ENCODE measurements around the gene ARSB. TPM values are rescaled to one million over a fixed set of nuclear protein-coding genes. Genes with fewer than 3 reads are reported as not detected.

The ARSB gene
- total RNA-seq, 4 donors from 2014 or later: 1.2 to 8.8 (median 7.1) TPM

DNA sequence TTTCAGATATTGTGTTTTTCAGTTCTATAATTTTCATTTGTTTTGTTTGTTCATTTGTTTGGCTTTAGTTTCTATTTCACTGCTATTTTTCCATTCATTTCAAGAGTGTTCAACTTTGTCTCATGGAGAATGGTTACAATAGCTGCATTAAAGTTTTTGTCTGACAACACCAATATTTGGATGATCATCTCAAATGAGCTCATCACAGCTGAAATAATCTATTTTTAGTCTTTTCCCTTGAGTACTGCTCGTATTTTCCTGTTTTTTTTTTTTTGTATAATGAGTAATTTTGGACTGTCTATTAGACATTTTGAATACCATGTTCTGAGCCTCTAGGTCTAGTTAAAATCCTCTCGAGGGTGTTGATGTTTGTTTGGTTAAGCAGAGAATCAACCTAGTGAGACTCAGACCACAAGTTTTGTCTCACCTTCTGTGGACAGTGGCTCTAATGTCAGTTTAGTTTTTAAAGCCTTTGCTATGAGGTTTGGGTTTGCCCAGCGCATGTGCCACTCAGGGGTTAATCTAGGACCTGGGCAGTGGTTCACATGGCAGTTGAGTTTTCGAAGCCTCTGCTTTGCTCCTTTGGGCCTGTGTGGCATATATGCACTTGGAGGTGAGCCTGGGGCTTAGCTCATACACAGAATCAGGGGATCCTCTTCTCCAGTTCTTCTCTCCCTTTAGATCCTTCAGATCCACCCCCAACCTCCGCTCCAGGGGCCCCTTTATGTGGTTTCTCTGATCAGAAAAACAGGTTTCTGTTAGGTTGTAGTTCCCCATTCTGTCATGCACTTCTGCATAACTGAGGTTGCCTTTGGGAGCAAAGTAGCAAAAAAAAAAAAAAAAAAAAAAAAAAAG is 79.8 kb downstream of the ARSB start:
- DNase-seq: no peak
- intact Hi-C loops (cut with DNase I): no loop called here
- Histone ChIP-seq H3K36me3 (no peaks in the 10 kb centered on the region), H3K4me3 (no peak overlapping the region), H3K9me3 (no peaks in the 10 kb centered on the region), H3K27me3 (no peaks in the 10 kb centered on the region), H3K4me1 (peaks cover 0 to 26% (median 5%) of the 10 kb centered on the region in 3 donors), H3K27ac (no peak overlapping the region)
- no peak for TF ChIP-seq POLR2A (IDR thresholded peaks at IDR 0.05)
- TF ChIP-seq, protein P1, sequence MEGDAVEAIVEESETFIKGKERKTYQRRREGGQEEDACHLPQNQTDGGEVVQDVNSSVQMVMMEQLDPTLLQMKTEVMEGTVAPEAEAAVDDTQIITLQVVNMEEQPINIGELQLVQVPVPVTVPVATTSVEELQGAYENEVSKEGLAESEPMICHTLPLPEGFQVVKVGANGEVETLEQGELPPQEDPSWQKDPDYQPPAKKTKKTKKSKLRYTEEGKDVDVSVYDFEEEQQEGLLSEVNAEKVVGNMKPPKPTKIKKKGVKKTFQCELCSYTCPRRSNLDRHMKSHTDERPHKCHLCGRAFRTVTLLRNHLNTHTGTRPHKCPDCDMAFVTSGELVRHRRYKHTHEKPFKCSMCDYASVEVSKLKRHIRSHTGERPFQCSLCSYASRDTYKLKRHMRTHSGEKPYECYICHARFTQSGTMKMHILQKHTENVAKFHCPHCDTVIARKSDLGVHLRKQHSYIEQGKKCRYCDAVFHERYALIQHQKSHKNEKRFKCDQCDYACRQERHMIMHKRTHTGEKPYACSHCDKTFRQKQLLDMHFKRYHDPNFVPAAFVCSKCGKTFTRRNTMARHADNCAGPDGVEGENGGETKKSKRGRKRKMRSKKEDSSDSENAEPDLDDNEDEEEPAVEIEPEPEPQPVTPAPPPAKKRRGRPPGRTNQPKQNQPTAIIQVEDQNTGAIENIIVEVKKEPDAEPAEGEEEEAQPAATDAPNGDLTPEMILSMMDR (IDR thresholded peaks at IDR 0.05): no peak
- WGBS, 2 donors: 69% methylated on average over 5 of the region's 5 CpGs

DNA sequence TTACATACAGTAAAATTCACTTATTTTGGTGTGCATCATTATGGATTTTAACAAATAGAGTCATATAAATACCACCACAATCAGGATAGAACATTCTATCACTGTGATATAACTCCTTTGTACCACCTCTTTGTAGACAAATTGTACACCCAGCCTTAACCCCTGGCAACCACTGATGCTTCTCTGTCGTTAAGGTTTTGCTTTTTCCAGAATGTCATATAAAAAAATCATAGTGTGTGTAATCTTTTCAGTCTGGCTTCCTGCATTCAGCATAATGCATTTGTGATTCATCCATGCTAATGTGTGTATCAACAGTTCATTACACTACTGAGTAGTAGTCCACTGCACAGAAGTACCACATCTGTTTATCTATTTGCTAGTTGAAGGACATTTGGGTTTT is 81.2 kb downstream of the ARSB start:
- DNase-seq: no peak
- no peaks in the 10 kb centered on the region for H3K27me3 ChIP-seq
- no peaks in the 10 kb centered on the region for H3K36me3 ChIP-seq
- H3K27ac ChIP-seq: no peak overlapping the region
- TF ChIP-seq, protein P1 (IDR thresholded peaks at IDR 0.05): no peak
- no peak for TF ChIP-seq POLR2A (IDR thresholded peaks at IDR 0.05)
- 41 to 43% methylated on average over 1 of the region's 1 CpG for WGBS, 2 donors
- intact Hi-C loops (cut with DNase I): no loop called here
- no peak overlapping the region for H3K4me3 ChIP-seq
- H3K9me3 ChIP-seq: peaks cover 0 to 6% (median 0%) of the 10 kb centered on the region in 3 donors
- H3K4me1 ChIP-seq: peaks cover 0 to 21% (median 5%) of the 10 kb centered on the region in 3 donors

DNA sequence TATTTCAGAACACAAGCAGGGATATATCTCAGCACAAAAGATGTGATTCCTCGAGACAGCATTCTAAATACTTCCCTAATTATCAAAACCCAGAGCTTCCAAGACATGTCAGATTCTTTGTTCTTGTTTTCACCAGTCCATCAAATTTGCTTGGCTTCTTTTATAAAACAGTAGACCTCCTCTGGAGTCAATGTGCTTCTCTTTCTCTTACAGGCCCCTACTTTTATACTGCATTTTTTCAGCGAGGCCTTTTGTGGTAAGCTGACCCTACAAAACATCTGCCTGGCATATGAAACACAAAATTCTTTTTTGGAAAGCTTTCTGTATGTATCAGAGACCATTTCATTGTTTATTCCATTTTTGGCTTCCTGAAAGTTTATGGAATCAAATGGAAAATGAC is 81.8 kb downstream of the ARSB start:
- no peak for DNase-seq
- peaks cover 0 to 16% (median 5%) of the 10 kb centered on the region in 3 donors for H3K4me1 ChIP-seq

DNA sequence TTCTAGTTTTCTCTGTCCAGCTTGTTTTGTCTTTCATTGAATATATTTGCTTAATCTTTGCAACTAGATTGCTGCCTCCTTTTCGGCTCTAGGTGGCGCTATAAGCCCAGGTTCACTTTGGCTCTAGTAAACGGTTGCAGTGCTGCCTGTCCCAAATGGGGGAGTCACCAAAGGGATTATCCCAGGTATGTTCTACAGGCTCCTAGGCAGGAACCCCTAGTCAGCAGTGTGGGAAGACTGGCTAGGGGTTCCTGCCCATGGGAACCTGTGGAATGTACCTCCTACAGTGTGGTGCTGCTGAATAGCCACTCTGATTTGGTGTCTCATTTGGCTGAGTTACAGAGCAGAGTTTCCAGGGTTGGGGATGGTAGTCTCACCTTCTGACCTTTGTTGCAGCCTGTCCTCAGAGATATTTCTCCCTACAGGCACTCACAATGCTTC is 85.2 kb downstream of the ARSB start:
- H3K9me3 ChIP-seq: peaks cover 0 to 9% (median 0%) of the 10 kb centered on the region in 3 donors
- H3K27ac ChIP-seq: no peak overlapping the region
- DNase-seq: no peak
- H3K36me3 ChIP-seq: no peaks in the 10 kb centered on the region
- peaks cover 0 to 7% (median 0%) of the 10 kb centered on the region in 3 donors for H3K4me1 ChIP-seq
- H3K4me3 ChIP-seq: no peak overlapping the region
- WGBS, 2 donors: 26 to 36% methylated on average over 2 to 3 of the region's 3 CpGs
- no peaks in the 10 kb centered on the region for H3K27me3 ChIP-seq
- no peak for TF ChIP-seq POLR2A (IDR thresholded peaks at IDR 0.05)
- TF ChIP-seq, protein P1 (IDR thresholded peaks at IDR 0.05): peak in 5 of 6 experiments; percentile 13 to 65 (median 43)
- intact Hi-C loops (cut with DNase I): no loop called here

More for the DNA sequence above, 81.8 kb downstream of the ARSB start:
- Histone ChIP-seq H3K4me3 (no peak overlapping the region), H3K9me3 (peaks cover 0 to 9% (median 0%) of the 10 kb centered on the region in 3 donors), H3K36me3 (no peaks in the 10 kb centered on the region), H3K27me3 (no peaks in the 10 kb centered on the region), H3K27ac (no peak overlapping the region)
- 69 to 82% methylated on average over 2 of the region's 2 CpGs for WGBS, 2 donors
- TF ChIP-seq, protein P1 (IDR thresholded peaks at IDR 0.05): no peak
- TF ChIP-seq POLR2A (IDR thresholded peaks at IDR 0.05): no peak
- intact Hi-C loops (cut with DNase I): no loop called here

DNA sequence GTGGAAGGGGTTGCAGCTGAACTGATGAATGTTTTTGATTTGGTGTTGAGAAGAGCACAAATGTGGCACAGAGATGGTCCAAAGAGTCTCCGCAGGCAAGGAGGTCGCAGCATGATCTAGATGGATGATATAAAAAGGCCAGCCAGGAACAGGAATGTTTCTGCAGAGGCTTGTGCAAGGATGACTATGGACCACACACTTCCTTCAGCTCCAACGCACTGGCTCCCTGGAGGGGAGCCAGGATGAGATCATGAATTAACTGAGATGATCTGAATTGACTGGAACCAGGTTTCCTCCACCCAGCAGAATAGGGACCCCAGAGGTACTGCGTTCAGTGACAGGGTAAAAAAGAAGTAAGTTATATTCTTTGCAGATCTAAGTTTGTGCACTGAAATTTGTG is 89.0 kb downstream of the ARSB start:
- TF ChIP-seq POLR2A (IDR thresholded peaks at IDR 0.05): no peak
- TF ChIP-seq, protein P1 (IDR thresholded peaks at IDR 0.05): no peak
- intact Hi-C loops (cut with DNase I): no loop called here
- H3K4me3 ChIP-seq: no peak overlapping the region
- H3K4me1 ChIP-seq: peaks cover 0 to 7% (median 0%) of the 10 kb centered on the region in 3 donors
- WGBS, 2 donors: 40 to 58% methylated on average over 2 to 4 of the region's 4 CpGs
- H3K36me3 ChIP-seq: no peaks in the 10 kb centered on the region
- no peaks in the 10 kb centered on the region for H3K27me3 ChIP-seq
- no peak for DNase-seq
- H3K9me3 ChIP-seq: peaks cover 0 to 9% (median 0%) of the 10 kb centered on the region in 3 donors
- peak overlapping the region in 1 of 4 donors; percentile 38 for H3K27ac ChIP-seq
